Tibial nerve (tissue), 4 donors: ENCODE results near the gene TP53AIP1. TPM values are rescaled to one million over a fixed set of nuclear protein-coding genes. Genes with fewer than 3 reads are reported as not detected.

Experiments
- DNase-seq, 2 donors: peaks; one replicate each; pipeline ENCODE4 v3.0.0-alpha.2; 2019; ENCODE audit warnings: low spot score in 2 of 2
- H3K27ac ChIP-seq, 4 donors: fragments of 200-600 bp; sonication (generic) in 3 of 4; one replicate each; pipeline ENCODE4 v1.5.1; 2017 to 2019; ENCODE audit warnings: mild to moderate bottlenecking in 1 of 4
- H3K27me3 ChIP-seq, 2 donors: fragments of 200-600 bp; sonication (generic) in 1 of 2; one replicate each; pipeline versions ENCODE4 v1.5.1 to v1.6.0; 2017 to 2019
- H3K36me3 ChIP-seq, 3 donors: fragments of 200-600 bp; sonication (generic); one replicate each; pipeline ENCODE4 v1.5.1; 2018 to 2019
- H3K4me1 ChIP-seq, 4 donors: fragments of 200-600 bp; sonication (generic) in 3 of 4; one replicate each; pipeline ENCODE4 v1.5.1; 2017 to 2019
- H3K4me3 ChIP-seq, 4 donors: fragments of 200-600 bp; sonication (generic) in 3 of 4; one replicate each; pipeline ENCODE4 v1.5.1; 2017 to 2019; ENCODE audit warnings: mild to moderate bottlenecking in 1 of 4, moderate library complexity in 1 of 4
- H3K9me3 ChIP-seq, 4 donors: fragments of 200-600 bp; sonication (generic) in 3 of 4; one replicate each; pipeline ENCODE4 v1.5.1; 2017 to 2019
- EP300 ChIP-seq, 2 donors: sonication (generic); formaldehyde crosslinking; IDR thresholded peaks; one replicate each; pipeline ENCODE4 v1.6.1; 2017; ENCODE audit warnings: antibody characterized with exemption in 2 of 2, mild to moderate bottlenecking in 1 of 2
- POLR2A ChIP-seq, 2 donors: fragments of 450-650 bp; IDR thresholded peaks; one replicate each; pipeline ENCODE4 v1.6.1; 2017; ENCODE audit warnings: antibody characterized with exemption in 2 of 2, mild to moderate bottlenecking in 2 of 2, moderate library complexity in 2 of 2
- WGBS, 2 donors: methylation state at CpG; one replicate each; pipeline ENCODE4 v1.1.5; 2018; 5-methylcytosine and 5-hydroxymethylcytosine counted together
- total RNA-seq, 4 donors: library from RNA; depleted of rRNA; stranded (reverse); fragments of >200 nt; gene quantifications; one replicate each; pipeline ENCODE4 v1.1.0, GENCODE V29; 2016
- TF ChIP-seq, protein P1 (sequence below), 5 experiments: fragments of 200-600 bp in 3 of 5; fragments of 450-650 bp in 2 of 5; sonication (generic) in 3 of 5; IDR thresholded peaks; one replicate each; pipeline ENCODE4 v1.5.1; 2016 to 2019; ENCODE audit warnings: antibody characterized with exemption in 5 of 5, mild to moderate bottlenecking in 3 of 5, moderate library complexity in 2 of 5

Gene TP53AIP1
- total RNA-seq, 4 donors from 2014 or later, result not detected

DNA sequence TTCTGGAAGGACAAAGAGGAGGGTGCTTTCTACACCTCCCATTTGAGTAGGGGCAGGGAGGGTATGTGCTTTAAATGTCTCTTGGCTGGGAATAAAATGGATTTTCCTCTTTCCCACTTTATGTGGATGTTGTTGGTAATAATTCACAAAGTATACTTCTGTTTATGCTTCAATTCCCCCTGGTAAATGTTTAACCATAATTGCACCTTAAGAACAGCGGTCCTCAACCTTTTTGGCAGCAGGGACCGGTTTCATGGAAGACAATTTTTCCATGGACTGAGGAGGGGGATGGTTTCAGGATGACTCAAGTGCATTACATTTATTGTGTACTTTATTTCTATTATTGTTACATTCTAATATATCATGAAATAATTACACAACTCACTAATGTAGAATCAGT lies 4.0 kb upstream of the TP53AIP1 start:
- 89 to 91% methylated on average over 2 of the region's 2 CpGs for WGBS, 2 donors
- no peak for DNase-seq
- no peak overlapping the region for H3K4me3 ChIP-seq
- H3K9me3 ChIP-seq, result no peaks in the 10 kb centered on the region
- no peaks in the 10 kb centered on the region for H3K4me1 ChIP-seq
- no peak overlapping the region for H3K27ac ChIP-seq
- H3K36me3 ChIP-seq, result no peaks in the 10 kb centered on the region
- TF ChIP-seq POLR2A (IDR thresholded peaks at IDR 0.05), result no peak
- TF ChIP-seq EP300 (IDR thresholded peaks at IDR 0.05), result no peak
- TF ChIP-seq, protein P1, sequence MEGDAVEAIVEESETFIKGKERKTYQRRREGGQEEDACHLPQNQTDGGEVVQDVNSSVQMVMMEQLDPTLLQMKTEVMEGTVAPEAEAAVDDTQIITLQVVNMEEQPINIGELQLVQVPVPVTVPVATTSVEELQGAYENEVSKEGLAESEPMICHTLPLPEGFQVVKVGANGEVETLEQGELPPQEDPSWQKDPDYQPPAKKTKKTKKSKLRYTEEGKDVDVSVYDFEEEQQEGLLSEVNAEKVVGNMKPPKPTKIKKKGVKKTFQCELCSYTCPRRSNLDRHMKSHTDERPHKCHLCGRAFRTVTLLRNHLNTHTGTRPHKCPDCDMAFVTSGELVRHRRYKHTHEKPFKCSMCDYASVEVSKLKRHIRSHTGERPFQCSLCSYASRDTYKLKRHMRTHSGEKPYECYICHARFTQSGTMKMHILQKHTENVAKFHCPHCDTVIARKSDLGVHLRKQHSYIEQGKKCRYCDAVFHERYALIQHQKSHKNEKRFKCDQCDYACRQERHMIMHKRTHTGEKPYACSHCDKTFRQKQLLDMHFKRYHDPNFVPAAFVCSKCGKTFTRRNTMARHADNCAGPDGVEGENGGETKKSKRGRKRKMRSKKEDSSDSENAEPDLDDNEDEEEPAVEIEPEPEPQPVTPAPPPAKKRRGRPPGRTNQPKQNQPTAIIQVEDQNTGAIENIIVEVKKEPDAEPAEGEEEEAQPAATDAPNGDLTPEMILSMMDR (IDR thresholded peaks at IDR 0.05), result no peak
- H3K27me3 ChIP-seq, result no peaks in the 10 kb centered on the region

DNA sequence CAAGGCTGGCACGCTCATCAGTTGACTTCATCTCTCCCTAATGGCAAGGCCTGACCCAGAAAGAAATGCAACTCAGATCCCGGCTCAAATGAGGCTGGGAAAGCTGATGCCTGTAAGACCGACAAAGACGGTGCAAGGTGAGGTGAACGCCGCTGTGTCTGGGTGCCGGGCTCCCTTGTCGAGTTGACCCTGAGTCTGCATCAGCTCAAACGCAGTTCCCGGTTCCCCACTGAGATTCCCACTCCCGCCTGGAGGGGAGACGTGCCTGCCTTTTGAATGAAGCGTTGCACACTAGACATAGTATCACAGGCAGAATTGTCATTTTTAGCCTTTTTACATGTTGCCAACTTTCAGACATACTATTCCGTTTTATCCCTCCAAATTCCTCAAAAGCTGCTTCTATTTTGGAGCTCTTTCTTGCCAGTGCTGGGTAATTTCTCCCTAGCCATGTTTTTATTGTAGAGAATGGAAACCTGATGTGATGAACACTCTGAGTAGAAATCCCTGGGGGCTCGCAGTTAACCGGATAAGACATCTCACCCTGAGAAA lies 831 bp upstream of the TP53AIP1 start:
- Histone ChIP-seq H3K27me3 (no peaks in the 10 kb centered on the region), H3K27ac (no peak overlapping the region), H3K4me1 (no peaks in the 10 kb centered on the region), H3K9me3 (no peaks in the 10 kb centered on the region), H3K36me3 (no peaks in the 10 kb centered on the region), H3K4me3 (no peak overlapping the region)
- 53 to 54% methylated on average over 16 of the region's 16 CpGs for WGBS, 2 donors
- DNase-seq, result no peak
- TF ChIP-seq, protein P1 (IDR thresholded peaks at IDR 0.05), result no peak
- TF ChIP-seq EP300 (IDR thresholded peaks at IDR 0.05) (no peak), POLR2A (IDR thresholded peaks at IDR 0.05) (no peak)

DNA sequence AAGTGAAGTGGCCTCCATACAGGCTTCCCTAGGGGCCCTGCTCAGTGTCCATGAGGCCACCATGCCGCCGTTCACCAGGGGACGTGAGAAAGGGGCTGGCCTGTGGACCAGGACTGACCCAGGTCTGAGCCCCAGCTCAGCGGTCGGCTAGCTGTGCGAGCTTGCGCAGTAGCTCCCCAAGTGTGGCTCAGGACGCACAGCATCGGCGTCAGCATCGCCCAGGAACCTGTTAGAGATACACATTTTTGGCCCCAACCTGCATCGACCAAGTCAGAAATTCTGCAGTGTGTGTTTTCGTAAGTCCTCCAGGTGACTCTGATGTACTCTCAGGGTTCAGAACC lies 429 bp downstream of the TP53AIP1 start:
- DNase-seq, result no peak
- no peaks in the 10 kb centered on the region for H3K9me3 ChIP-seq
- H3K36me3 ChIP-seq, result no peaks in the 10 kb centered on the region
- H3K27me3 ChIP-seq, result no peaks in the 10 kb centered on the region
- H3K4me3 ChIP-seq, result no peak overlapping the region
- no peak overlapping the region for H3K27ac ChIP-seq
- WGBS, 2 donors, result 93 to 94% methylated on average over 13 of the region's 13 CpGs
- TF ChIP-seq EP300 (IDR thresholded peaks at IDR 0.05), result no peak
- H3K4me1 ChIP-seq, result no peaks in the 10 kb centered on the region

DNA sequence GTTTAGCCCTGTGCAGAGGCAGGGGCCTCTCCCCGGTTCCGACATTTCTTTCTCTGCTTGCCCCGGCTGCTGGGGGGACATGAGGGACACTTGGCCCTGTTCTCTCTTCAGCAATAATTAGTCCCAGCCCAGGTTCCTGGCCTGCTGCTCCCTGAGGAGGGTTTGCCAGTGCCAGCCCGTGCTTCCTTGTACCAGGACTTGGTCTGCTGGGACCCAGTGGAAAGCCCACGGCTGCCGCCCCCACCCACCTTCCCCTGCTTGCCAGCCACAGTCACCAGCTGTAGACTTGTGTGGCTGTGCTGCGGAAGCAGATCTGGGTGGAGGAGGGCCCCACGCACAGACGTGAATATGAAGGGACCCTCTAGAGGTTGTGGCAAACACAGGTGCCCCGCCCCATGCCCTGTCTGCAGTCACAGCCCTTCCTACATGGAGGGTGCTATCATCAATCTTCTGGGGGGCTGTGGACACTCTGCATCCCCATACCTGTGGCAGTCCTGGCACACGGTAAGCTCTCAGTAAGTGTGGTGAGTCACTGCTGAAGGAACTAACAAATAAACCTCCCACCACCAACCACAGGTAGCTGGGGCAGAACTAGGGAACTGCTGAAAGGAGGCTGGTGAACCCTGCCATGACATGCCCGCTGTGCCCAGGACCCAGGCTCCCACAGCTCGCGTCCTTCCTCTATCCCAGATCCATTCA lies 949 bp downstream of the TP53AIP1 start:
- Histone ChIP-seq H3K9me3 (no peaks in the 10 kb centered on the region), H3K27ac (no peak overlapping the region), H3K4me3 (no peak overlapping the region), H3K36me3 (no peaks in the 10 kb centered on the region), H3K27me3 (no peaks in the 10 kb centered on the region), H3K4me1 (no peaks in the 10 kb centered on the region)
- TF ChIP-seq POLR2A (IDR thresholded peaks at IDR 0.05) (no peak), EP300 (IDR thresholded peaks at IDR 0.05) (no peak)
- TF ChIP-seq, protein P1 (IDR thresholded peaks at IDR 0.05), result no peak
- WGBS, 2 donors, result 87 to 93% methylated on average over 12 to 14 of the region's 14 CpGs
- no peak for DNase-seq

DNA sequence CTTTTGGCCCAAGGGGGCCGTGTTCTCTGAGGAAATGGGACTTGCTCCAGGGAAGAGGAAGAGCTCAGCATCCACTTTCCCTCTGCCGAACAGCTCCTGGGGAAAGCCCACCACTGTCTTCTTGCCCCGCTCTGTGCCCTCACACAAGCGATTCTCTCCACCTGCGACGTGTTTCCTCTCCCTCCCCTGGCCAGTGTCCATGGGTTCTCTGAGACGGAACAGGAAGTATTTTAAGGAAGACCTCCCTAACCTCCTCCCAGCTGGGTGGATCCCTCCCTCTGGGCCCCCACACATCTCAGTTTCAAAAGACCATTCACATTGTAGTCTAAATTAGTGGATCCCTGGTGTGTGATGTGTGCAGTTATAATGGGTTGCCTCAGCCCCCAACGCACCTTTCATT lies 1.6 kb downstream of the TP53AIP1 start:
- Histone ChIP-seq H3K4me1 (no peaks in the 10 kb centered on the region), H3K4me3 (no peak overlapping the region), H3K9me3 (no peaks in the 10 kb centered on the region), H3K27ac (no peak overlapping the region), H3K27me3 (no peaks in the 10 kb centered on the region), H3K36me3 (no peaks in the 10 kb centered on the region)
- WGBS, 2 donors, result 68 to 77% methylated on average over 8 of the region's 8 CpGs
- DNase-seq, result no peak
- TF ChIP-seq, protein P1 (IDR thresholded peaks at IDR 0.05), result no peak
- TF ChIP-seq EP300 (IDR thresholded peaks at IDR 0.05) (no peak), POLR2A (IDR thresholded peaks at IDR 0.05) (no peak)
